Large intestine (tissue), 3 donors: ENCODE results near the gene PTPN14. TPM values are rescaled to one million over a fixed set of nuclear protein-coding genes. Genes with fewer than 3 reads are reported as not detected.
A peak's percentile ranks its signal among the peaks of the same experiment; 100 is the strongest.
"Not testable (repeated sequence)": the region's sequence is repeated elsewhere in the genome, so short reads cannot be mapped to it uniquely, and the experiment has no call there.

Experiments
- DNase-seq, 2 donors: peaks; one replicate each; pipeline versions ENCODE4 v3.0.0 to v3.0.0-alpha.2; 2013
- H3K27ac ChIP-seq: one replicate; pipeline ENCODE4 v1.5.1; 2013; ENCODE audit warnings: low read length
- H3K27me3 ChIP-seq: 2 replicates; pipeline ENCODE4 v1.6.1; 2013; ENCODE audit warnings: low read length; ENCODE audit not compliant: control insufficient read depth, insufficient read depth
- H3K36me3 ChIP-seq: 2 replicates; pipeline ENCODE4 v1.6.1; 2013; ENCODE audit warnings: low read length; ENCODE audit not compliant: control insufficient read depth, insufficient read depth
- H3K4me1 ChIP-seq: one replicate; pipeline ENCODE4 v1.6.1; 2013; ENCODE audit warnings: low read length; ENCODE audit not compliant: control insufficient read depth, insufficient read depth
- H3K4me3 ChIP-seq: one replicate; pipeline ENCODE4 v1.5.1; 2013; ENCODE audit warnings: low read length
- H3K9me3 ChIP-seq: one replicate; pipeline ENCODE4 v1.6.1; 2013; ENCODE audit warnings: mild to moderate bottlenecking, low read depth, low read length, moderate library complexity; ENCODE audit not compliant: control insufficient read depth
- WGBS: methylation state at CpG from one replicate; pipeline ENCODE4 v1.1.5; 2013; ENCODE audit warnings: low lambda C conversion rate; ENCODE audit not compliant: insufficient coverage; 5-methylcytosine and 5-hydroxymethylcytosine counted together
- polyA plus RNA-seq: library from polyadenylated mRNA; unstranded; fragments of 120-200 nt; gene quantifications from one replicate; pipeline ENCODE4 v1.2.1, GENCODE V29; 2013

Gene PTPN14
- polyA plus RNA-seq, 1 donor, result 10.2 TPM

- Histone ChIP-seq H3K4me3 (no peak overlapping the region), H3K36me3 (no peaks in the 10 kb centered on the region), H3K27me3 (no peaks in the 10 kb centered on the region), H3K9me3 (no peaks in the 10 kb centered on the region), H3K4me1 (peaks cover 7% of the 10 kb centered on the region), H3K27ac (no peak overlapping the region)
- no peak for DNase-seq
Observed at GRCh38 chr1:214510477-214510876, 40.9 kb downstream of the PTPN14 start.

GRCh38 chr1:214509622-214510021 is 41.8 kb downstream of the PTPN14 start:
- not testable (repeated sequence) for H3K27me3 ChIP-seq, H3K4me1 ChIP-seq, H3K27ac ChIP-seq, H3K36me3 ChIP-seq, H3K9me3 ChIP-seq, H3K4me3 ChIP-seq, DNase-seq
- WGBS, result no CpG with 5 or more reads among the region's 3 CpGs

GRCh38 chr1:214506972-214507431 is 44.4 kb downstream of the PTPN14 start:
- Histone ChIP-seq H3K36me3 (no peaks in the 10 kb centered on the region), H3K27me3 (no peaks in the 10 kb centered on the region), H3K4me1 (peaks cover 6% of the 10 kb centered on the region), H3K9me3 (no peaks in the 10 kb centered on the region), H3K27ac (peak overlapping the region; percentile 10), H3K4me3 (peak overlapping the region; percentile 32)
- 20% methylated on average over 1 of the region's 2 CpGs for WGBS
- peak; percentile 76 to 89 for DNase-seq

- Histone ChIP-seq H3K27me3 (no peaks in the 10 kb centered on the region), H3K9me3 (no peaks in the 10 kb centered on the region), H3K27ac (no peak overlapping the region), H3K4me1 (peaks cover 6% of the 10 kb centered on the region), H3K36me3 (no peaks in the 10 kb centered on the region), H3K4me3 (no peak overlapping the region)
- WGBS, result 60% methylated on average over 4 of the region's 8 CpGs
- peak in 1 of 2 donors; percentile 24 for DNase-seq
Observed at GRCh38 chr1:214505134-214505533, 46.3 kb downstream of the PTPN14 start.

GRCh38 chr1:214504330-214504729 is 47.1 kb downstream of the PTPN14 start:
- WGBS, result no CpG with 5 or more reads among the region's 5 CpGs
- H3K36me3 ChIP-seq, result no peaks in the 10 kb centered on the region

GRCh38 chr1:214503553-214503952 is 47.8 kb downstream of the PTPN14 start:
- WGBS, result no CpG with 5 or more reads among the region's 4 CpGs
- no peak overlapping the region for H3K27ac ChIP-seq

More at GRCh38 chr1:214504330-214504729, 47.1 kb downstream of the PTPN14 start:
- Histone ChIP-seq H3K27ac (no peak overlapping the region), H3K4me3 (no peak overlapping the region), H3K4me1 (peaks cover 6% of the 10 kb centered on the region), H3K27me3 (no peaks in the 10 kb centered on the region), H3K9me3 (no peaks in the 10 kb centered on the region)
- no peak for DNase-seq

GRCh38 chr1:214500340-214501055 is 50.9 kb downstream of the PTPN14 start:
- no peak overlapping the region for H3K4me3 ChIP-seq
- no peaks in the 10 kb centered on the region for H3K4me1 ChIP-seq
- WGBS, result 100% methylated on average over 2 of the region's 4 CpGs
- H3K27ac ChIP-seq, result no peak overlapping the region
- H3K36me3 ChIP-seq, result no peaks in the 10 kb centered on the region
- DNase-seq, result no peak
- H3K27me3 ChIP-seq, result no peaks in the 10 kb centered on the region
- H3K9me3 ChIP-seq, result no peaks in the 10 kb centered on the region

More at GRCh38 chr1:214503553-214503952, 47.8 kb downstream of the PTPN14 start:
- H3K4me1 ChIP-seq, result peaks cover 6% of the 10 kb centered on the region
- no peak for DNase-seq
- H3K4me3 ChIP-seq, result no peak overlapping the region
- no peaks in the 10 kb centered on the region for H3K27me3 ChIP-seq
- H3K36me3 ChIP-seq, result no peaks in the 10 kb centered on the region
- no peaks in the 10 kb centered on the region for H3K9me3 ChIP-seq

GRCh38 chr1:214499732-214500131 is 51.7 kb downstream of the PTPN14 start:
- H3K9me3 ChIP-seq, result no peaks in the 10 kb centered on the region
- H3K36me3 ChIP-seq, result no peaks in the 10 kb centered on the region
- DNase-seq, result no peak
- no peaks in the 10 kb centered on the region for H3K27me3 ChIP-seq
- no peaks in the 10 kb centered on the region for H3K4me1 ChIP-seq
- H3K27ac ChIP-seq, result no peak overlapping the region
- no peak overlapping the region for H3K4me3 ChIP-seq
- WGBS, result no CpG with 5 or more reads among the region's 4 CpGs

- Histone ChIP-seq H3K27ac (no peak overlapping the region), H3K9me3 (no peaks in the 10 kb centered on the region), H3K36me3 (no peaks in the 10 kb centered on the region), H3K4me3 (no peak overlapping the region), H3K4me1 (no peaks in the 10 kb centered on the region), H3K27me3 (no peaks in the 10 kb centered on the region)
- no CpG with 5 or more reads among the region's 1 CpG for WGBS
- DNase-seq, result no peak
Observed at GRCh38 chr1:214498021-214498420, 53.4 kb downstream of the PTPN14 start.

- no peak overlapping the region for H3K27ac ChIP-seq
- H3K9me3 ChIP-seq, result no peaks in the 10 kb centered on the region
- no peaks in the 10 kb centered on the region for H3K27me3 ChIP-seq
- WGBS, result 86% methylated on average over 1 of the region's 4 CpGs
- no peak for DNase-seq
- H3K36me3 ChIP-seq, result no peaks in the 10 kb centered on the region
- H3K4me1 ChIP-seq, result no peaks in the 10 kb centered on the region
- H3K4me3 ChIP-seq, result no peak overlapping the region
Observed at GRCh38 chr1:214496126-214496525, 55.3 kb downstream of the PTPN14 start.

- WGBS, result no CpG with 5 or more reads among the region's 2 CpGs
- no peak overlapping the region for H3K4me3 ChIP-seq
- H3K27ac ChIP-seq, result no peak overlapping the region
- no peaks in the 10 kb centered on the region for H3K27me3 ChIP-seq
- no peaks in the 10 kb centered on the region for H3K4me1 ChIP-seq
- H3K9me3 ChIP-seq, result no peaks in the 10 kb centered on the region
- no peak for DNase-seq
- H3K36me3 ChIP-seq, result no peaks in the 10 kb centered on the region
Observed at GRCh38 chr1:214494706-214495105, 56.7 kb downstream of the PTPN14 start.
